Activated CD4-positive, CD25-positive, alpha-beta regulatory T cell treated with anti-CD3 and anti-CD28 coated beads, Interleukin-2, amount 50 U/mL, for 72 hours (primary cell): Measurements from ENCODE around the gene DPP9.
"Not testable (repeated sequence)": the region's sequence is repeated elsewhere in the genome, so short reads cannot be mapped to it uniquely, and the experiment has no call there.

ENCODE experiments used
- DNase-seq: peaks from one replicate; pipeline ENCODE4 v3.0.0; 2021

DPP9 gene

GRCh38 chr19:4738734-4739133, 15.1 kb upstream of the DPP9 start:
- no peak for DNase-seq

GRCh38 chr19:4737955-4738600, 14.4 kb upstream of the DPP9 start:
- no peak for DNase-seq

- no peak for DNase-seq
Observed at GRCh38 chr19:4733755-4734345, 10.2 kb upstream of the DPP9 start.

GRCh38 chr19:4732680-4733114, 9.1 kb upstream of the DPP9 start:
- DNase-seq = no peak

GRCh38 chr19:4730740-4731171, 7.1 kb upstream of the DPP9 start:
- peak; percentile 76 for DNase-seq

GRCh38 chr19:4728871-4729270, 5.2 kb upstream of the DPP9 start:
- DNase-seq = no peak

GRCh38 chr19:4722671-4723594, 709 bp downstream of the DPP9 start:
- DNase-seq = no peak

- DNase-seq = no peak
Observed at GRCh38 chr19:4721196-4721595, 2.4 kb downstream of the DPP9 start.

- no peak for DNase-seq
Observed at GRCh38 chr19:4720037-4720700, 3.5 kb downstream of the DPP9 start.

- no peak for DNase-seq
Observed at GRCh38 chr19:4719499-4719866, 4.2 kb downstream of the DPP9 start.

- DNase-seq = no peak
Observed at GRCh38 chr19:4717966-4718701, 5.5 kb downstream of the DPP9 start.

GRCh38 chr19:4717191-4717965, 6.3 kb downstream of the DPP9 start:
- DNase-seq = no peak

GRCh38 chr19:4715529-4716221, 8.0 kb downstream of the DPP9 start:
- DNase-seq = no peak

- DNase-seq = not testable (repeated sequence)
Observed at GRCh38 chr19:4715178-4715528, 8.5 kb downstream of the DPP9 start.

- DNase-seq = no peak
Observed at GRCh38 chr19:4714016-4714415, 9.6 kb downstream of the DPP9 start.

- DNase-seq = no peak
Observed at GRCh38 chr19:4713384-4713951, 10.2 kb downstream of the DPP9 start.

GRCh38 chr19:4712771-4713170, 10.9 kb downstream of the DPP9 start:
- DNase-seq = no peak

- no peak for DNase-seq
Observed at GRCh38 chr19:4711211-4711610, 12.4 kb downstream of the DPP9 start.

- DNase-seq = no peak
Observed at GRCh38 chr19:4710281-4710600, 13.4 kb downstream of the DPP9 start.

- no peak for DNase-seq
Observed at GRCh38 chr19:4709440-4710280, 14.0 kb downstream of the DPP9 start.
